Mesenchymal stem cell (in vitro differentiated cells and primary cell): ENCODE measurements around the gene SCAPER.

Experiments used
- DNase-seq: peaks from one replicate; pipeline ENCODE4 v3.0.0-alpha.2; 2013
- H2AFZ ChIP-seq: one replicate; pipeline ENCODE4 v1.6.1; 2013; ENCODE audit warnings: low read depth, mild to moderate bottlenecking, control low read depth, inconsistent platforms, low read length, moderate library complexity
- H2AK5ac ChIP-seq: 2 replicates; pipeline ENCODE4 v1.6.1; 2013; ENCODE audit warnings: low read length, moderate library complexity, mild to moderate bottlenecking, inconsistent platforms; ENCODE audit not compliant: severe bottlenecking
- H2BK120ac ChIP-seq: one replicate; pipeline ENCODE4 v1.6.1; 2013; ENCODE audit warnings: low read depth, mild to moderate bottlenecking, inconsistent platforms, low read length, moderate library complexity
- H2BK12ac ChIP-seq, 2 experiments: one replicate each; pipeline ENCODE4 v1.6.1; 2013; ENCODE audit warnings: inconsistent platforms in 2 of 2, low read length in 2 of 2, mild to moderate bottlenecking in 2 of 2, moderate library complexity in 2 of 2, control low read depth in 1 of 2
- H2BK15ac ChIP-seq: one replicate; pipeline ENCODE4 v1.6.1; 2013; ENCODE audit warnings: mild to moderate bottlenecking, low read depth, inconsistent platforms; ENCODE audit not compliant: poor library complexity, severe bottlenecking
- H2BK5ac ChIP-seq: 2 replicates; pipeline ENCODE4 v1.6.1; 2013; ENCODE audit warnings: low read depth, mild to moderate bottlenecking, low read length, control low read depth, inconsistent platforms; ENCODE audit not compliant: poor library complexity, severe bottlenecking
- H3K14ac ChIP-seq, 2 experiments: one replicate each; pipeline ENCODE4 v1.6.1; 2013; ENCODE audit warnings: inconsistent platforms in 2 of 2, low read length in 2 of 2, control low read depth in 1 of 2, mild to moderate bottlenecking in 1 of 2, moderate library complexity in 1 of 2
- H3K18ac ChIP-seq, 2 experiments: one replicate each; pipeline ENCODE4 v1.6.1; 2013; ENCODE audit warnings: inconsistent platforms in 2 of 2, low read length in 2 of 2, control low read depth in 1 of 2, low read depth in 1 of 2, mild to moderate bottlenecking in 1 of 2
- H3K23ac ChIP-seq, 2 experiments: one replicate each; pipeline ENCODE4 v1.6.1; 2013; ENCODE audit warnings: inconsistent platforms in 2 of 2, low read length in 2 of 2, mild to moderate bottlenecking in 2 of 2, moderate library complexity in 2 of 2, control low read depth in 1 of 2
- H3K27ac ChIP-seq: 2 replicates; pipeline ENCODE4 v1.5.1; 2013; ENCODE audit warnings: mild to moderate bottlenecking, moderate library complexity, low read length, control low read depth, inconsistent platforms; ENCODE audit not compliant: poor library complexity, severe bottlenecking
- H3K27me3 ChIP-seq, 2 experiments: 2 replicates each; pipeline versions ENCODE4 v1.6.1 to v1.7.0; 2013; ENCODE audit warnings: low read length in 2 of 2, mild to moderate bottlenecking in 2 of 2, moderate library complexity in 2 of 2, control low read depth in 1 of 2, inconsistent platforms in 1 of 2; ENCODE audit not compliant: control insufficient read depth in 1 of 2, insufficient read depth in 1 of 2
- H3K36me3 ChIP-seq, 2 experiments: 2 replicates each; pipeline versions ENCODE4 v1.6.1 to v1.7.0; 2013; ENCODE audit warnings: low read length in 2 of 2, control low read depth in 1 of 2, inconsistent platforms in 1 of 2, low read depth in 1 of 2, mild to moderate bottlenecking in 1 of 2; ENCODE audit not compliant: insufficient read depth in 2 of 2, control insufficient read depth in 1 of 2
- H3K4ac ChIP-seq, 2 experiments: one replicate each; pipeline ENCODE4 v1.6.1; 2013; ENCODE audit warnings: inconsistent platforms in 2 of 2, low read length in 2 of 2, mild to moderate bottlenecking in 2 of 2, moderate library complexity in 2 of 2, control low read depth in 1 of 2, low read depth in 1 of 2
- H3K4me1 ChIP-seq: 2 replicates; pipeline ENCODE4 v1.6.1; 2013; ENCODE audit warnings: low read depth, low read length, control low read depth; ENCODE audit not compliant: control insufficient read depth, insufficient read depth
- H3K4me2 ChIP-seq: 2 replicates; pipeline ENCODE4 v1.6.1; 2013; ENCODE audit warnings: low read length, mild to moderate bottlenecking, inconsistent platforms; ENCODE audit not compliant: poor library complexity, severe bottlenecking
- H3K4me3 ChIP-seq, 2 experiments: 2 replicates each; pipeline versions ENCODE4 v1.5.1 to v1.7.0; 2013; ENCODE audit warnings: low read length in 2 of 2, mild to moderate bottlenecking in 2 of 2, control low read depth in 1 of 2, low read depth in 1 of 2; ENCODE audit not compliant: insufficient read depth in 1 of 2
- H3K79me1 ChIP-seq: replicated peaks from 2 replicates; pipeline ENCODE4 v1.6.1; 2013; ENCODE audit warnings: mild to moderate bottlenecking, control low read depth, low read length, inconsistent platforms; ENCODE audit not compliant: poor library complexity, severe bottlenecking
- H3K9ac ChIP-seq: 2 replicates; pipeline ENCODE4 v1.7.0; 2013; ENCODE audit warnings: mild to moderate bottlenecking, low read length, moderate library complexity
- H3K9me3 ChIP-seq: 2 replicates; pipeline ENCODE4 v1.7.0; 2013; ENCODE audit warnings: mild to moderate bottlenecking, low read length; ENCODE audit not compliant: control insufficient read depth
- H4K8ac ChIP-seq: one replicate; pipeline ENCODE4 v1.6.1; 2013; ENCODE audit warnings: inconsistent platforms, mild to moderate bottlenecking, low read length, moderate library complexity
- H4K91ac ChIP-seq: one replicate; pipeline ENCODE4 v1.6.1; 2013; ENCODE audit warnings: mild to moderate bottlenecking, low read length, inconsistent platforms
- WGBS: methylation state at CpG from one replicate; pipeline ENCODE4 v1.1.7; 2013; ENCODE audit warnings: mixed read lengths; 5-methylcytosine and 5-hydroxymethylcytosine counted together

Gene SCAPER

GRCh38 chr15:76555247-76555646 is 349.9 kb downstream of the SCAPER start:
- H3K9ac ChIP-seq = no peak overlapping the region
- WGBS = 100% methylated on average over 1 of the region's 1 CpG
- no peak overlapping the region for H4K91ac ChIP-seq
- H3K4me3 ChIP-seq = no peak overlapping the region
- no peak overlapping the region for H2BK15ac ChIP-seq
- H3K36me3 ChIP-seq = no peaks in the 10 kb centered on the region
- H3K27me3 ChIP-seq = no peaks in the 10 kb centered on the region
- H3K9me3 ChIP-seq = peaks cover 4% of the 10 kb centered on the region
- H2AK5ac ChIP-seq = no peak overlapping the region
- H3K14ac ChIP-seq = no peak overlapping the region
- H2BK120ac ChIP-seq = no peak overlapping the region
- H3K79me1 ChIP-seq = peaks cover 2% of the 10 kb centered on the region
- no peak overlapping the region for H2BK12ac ChIP-seq
- H2BK5ac ChIP-seq = no peak overlapping the region
- no peak overlapping the region for H3K4me2 ChIP-seq
- no peak for DNase-seq
- no peak overlapping the region for H3K18ac ChIP-seq
- H3K23ac ChIP-seq = no peak overlapping the region
- no peak overlapping the region for H3K4ac ChIP-seq
- no peak overlapping the region for H4K8ac ChIP-seq
- no peak overlapping the region for H2AFZ ChIP-seq
- H3K27ac ChIP-seq = no peak overlapping the region
- no peaks in the 10 kb centered on the region for H3K4me1 ChIP-seq

DNA sequence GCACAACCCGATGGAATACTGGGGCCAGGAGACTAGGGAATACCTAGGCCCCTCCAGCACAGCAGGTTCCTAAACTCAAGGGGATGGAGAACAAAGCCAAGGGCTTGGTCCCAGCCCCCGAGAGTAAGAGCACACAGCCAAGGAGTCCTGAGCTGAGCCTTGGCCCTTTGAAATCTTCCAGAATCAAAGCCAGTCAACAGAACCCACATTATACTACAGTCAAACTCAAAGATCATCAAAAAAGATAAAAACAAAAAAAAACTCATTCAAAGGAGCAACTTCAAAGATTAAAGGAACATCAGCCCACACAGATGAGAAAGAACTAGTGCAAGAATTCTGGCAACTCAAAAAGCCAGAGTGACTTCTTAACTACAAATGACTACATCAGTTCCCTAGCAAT is 351.6 kb downstream of the SCAPER start:
- no peaks in the 10 kb centered on the region for H3K4me1 ChIP-seq
- H3K36me3 ChIP-seq = no peaks in the 10 kb centered on the region
- H3K79me1 ChIP-seq = peaks cover 2% of the 10 kb centered on the region
- H2AK5ac ChIP-seq = no peak overlapping the region
- H2BK15ac ChIP-seq = no peak overlapping the region
- no peak overlapping the region for H3K18ac ChIP-seq
- H3K14ac ChIP-seq = no peak overlapping the region
- DNase-seq = no peak
- no peak overlapping the region for H3K4ac ChIP-seq
- no peak overlapping the region for H3K4me2 ChIP-seq
- H4K91ac ChIP-seq = no peak overlapping the region
- H3K9me3 ChIP-seq = peaks cover 4% of the 10 kb centered on the region
- H2BK12ac ChIP-seq = no peak overlapping the region
- H3K4me3 ChIP-seq = no peak overlapping the region
- H3K9ac ChIP-seq = no peak overlapping the region
- no peak overlapping the region for H3K27ac ChIP-seq
- H2BK5ac ChIP-seq = no peak overlapping the region
- H3K27me3 ChIP-seq = no peaks in the 10 kb centered on the region
- H2AFZ ChIP-seq = no peak overlapping the region
- WGBS = 77% methylated on average over 2 of the region's 2 CpGs
- no peak overlapping the region for H2BK120ac ChIP-seq
- no peak overlapping the region for H3K23ac ChIP-seq
- H4K8ac ChIP-seq = no peak overlapping the region

GRCh38 chr15:76553102-76553501 is 352.0 kb downstream of the SCAPER start:
- Histone ChIP-seq H3K4me3 (no peak overlapping the region), H3K14ac (no peak overlapping the region), H3K27me3 (no peaks in the 10 kb centered on the region), H4K91ac (no peak overlapping the region), H2BK120ac (no peak overlapping the region), H4K8ac (no peak overlapping the region), H3K9ac (no peak overlapping the region), H3K36me3 (no peaks in the 10 kb centered on the region), H3K18ac (no peak overlapping the region), H3K4me2 (no peak overlapping the region), H2BK12ac (no peak overlapping the region), H3K23ac (no peak overlapping the region), H3K79me1 (peaks cover 2% of the 10 kb centered on the region), H3K9me3 (peaks cover 4% of the 10 kb centered on the region), H3K27ac (no peak overlapping the region), H3K4ac (no peak overlapping the region), H2BK15ac (no peak overlapping the region), H2AK5ac (no peak overlapping the region), H3K4me1 (no peaks in the 10 kb centered on the region), H2AFZ (no peak overlapping the region), H2BK5ac (no peak overlapping the region)
- no peak for DNase-seq
- 89% methylated on average over 5 of the region's 5 CpGs for WGBS

DNA sequence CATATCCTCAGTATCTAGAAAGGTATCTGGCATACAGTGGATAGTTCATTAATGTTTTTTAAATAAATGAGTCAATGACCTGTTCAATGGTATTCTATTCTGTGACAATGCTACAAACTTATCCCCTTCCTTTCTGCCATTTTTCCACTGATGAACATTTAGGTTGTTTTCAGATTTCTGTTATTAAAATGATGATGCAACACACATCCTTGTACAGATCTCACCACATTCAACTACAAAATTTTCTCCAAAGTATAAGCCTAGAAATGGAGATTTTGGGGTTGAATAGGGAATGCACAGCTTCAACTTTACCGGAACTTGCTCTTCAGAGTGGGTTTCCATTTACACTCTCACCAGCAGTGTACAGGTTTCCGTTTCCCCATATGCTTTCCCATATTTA is 358.3 kb downstream of the SCAPER start:
- Histone ChIP-seq H2AFZ (no peak overlapping the region), H3K36me3 (no peaks in the 10 kb centered on the region), H3K23ac (no peak overlapping the region), H3K27ac (no peak overlapping the region), H3K79me1 (no peaks in the 10 kb centered on the region), H3K4me2 (no peak overlapping the region), H3K4ac (no peak overlapping the region), H4K8ac (no peak overlapping the region), H2BK5ac (no peak overlapping the region), H3K4me1 (no peaks in the 10 kb centered on the region), H3K18ac (no peak overlapping the region), H2BK12ac (no peak overlapping the region), H3K4me3 (no peak overlapping the region), H2BK120ac (no peak overlapping the region), H2BK15ac (no peak overlapping the region), H3K27me3 (no peaks in the 10 kb centered on the region), H3K14ac (no peak overlapping the region), H4K91ac (no peak overlapping the region), H3K9ac (no peak overlapping the region), H2AK5ac (no peak overlapping the region), H3K9me3 (no peaks in the 10 kb centered on the region)
- no peak for DNase-seq
- no CpG with 5 or more reads among the region's 2 CpGs for WGBS
